GM12872 (cell line): ENCODE data around the gene CA12.

ENCODE experiments used
- CTCF ChIP-seq: IDR thresholded peaks from 3 replicates; pipeline ENCODE4 v1.5.1; 2011; ENCODE audit warnings: low read depth, mild to moderate bottlenecking, low read length, moderate library complexity; ENCODE audit not compliant: insufficient read depth

The CA12 gene

GRCh38 chr15:63372018-63372705 lies 9.5 kb downstream of the CA12 start:
- TF ChIP-seq CTCF = no peak

GRCh38 chr15:63371297-63371918 lies 10.2 kb downstream of the CA12 start:
- TF ChIP-seq CTCF = no peak

GRCh38 chr15:63370764-63371163 lies 10.9 kb downstream of the CA12 start:
- no peak for TF ChIP-seq CTCF

- no peak for TF ChIP-seq CTCF
Measured at GRCh38 chr15:63369781-63370180, 11.9 kb downstream of the CA12 start.

- TF ChIP-seq CTCF = no peak
Measured at GRCh38 chr15:63369296-63369695, 12.3 kb downstream of the CA12 start.

GRCh38 chr15:63368503-63368902 lies 13.1 kb downstream of the CA12 start:
- TF ChIP-seq CTCF = no peak

- TF ChIP-seq CTCF = no peak
Measured at GRCh38 chr15:63367900-63368299, 13.7 kb downstream of the CA12 start.
